GM18502 (cell line): Measurements from ENCODE around the gene CYBRD1.

Experiments
- ATAC-seq: cut with Tn5 transposase; IDR thresholded peaks from one replicate; pipeline ENCODE4 v1.9.1; 2021; ENCODE audit warnings: mild to moderate bottlenecking; ENCODE audit not compliant: unreplicated experiment, poor library complexity

CYBRD1 gene

DNA sequence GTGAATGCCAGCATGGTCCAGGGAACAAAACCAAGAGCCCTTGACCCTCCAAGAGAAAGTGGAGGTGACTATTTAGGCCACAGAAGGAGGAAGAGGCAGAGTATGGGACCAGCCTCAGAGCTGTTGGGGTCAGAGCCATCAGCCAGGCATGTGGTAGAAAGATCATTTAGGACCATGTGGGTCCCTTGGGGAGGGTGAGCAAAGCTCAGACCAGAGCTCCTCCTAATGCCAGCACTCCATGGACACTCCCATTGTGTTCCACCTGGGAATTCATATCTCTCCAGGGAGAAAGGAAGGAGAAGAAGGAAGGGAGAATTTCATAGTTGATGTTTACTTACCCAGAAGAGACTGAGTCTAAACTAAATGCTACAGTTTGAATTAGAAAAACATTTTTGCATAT is 73.2 kb downstream of the CYBRD1 start:
- no peak for ATAC-seq

DNA sequence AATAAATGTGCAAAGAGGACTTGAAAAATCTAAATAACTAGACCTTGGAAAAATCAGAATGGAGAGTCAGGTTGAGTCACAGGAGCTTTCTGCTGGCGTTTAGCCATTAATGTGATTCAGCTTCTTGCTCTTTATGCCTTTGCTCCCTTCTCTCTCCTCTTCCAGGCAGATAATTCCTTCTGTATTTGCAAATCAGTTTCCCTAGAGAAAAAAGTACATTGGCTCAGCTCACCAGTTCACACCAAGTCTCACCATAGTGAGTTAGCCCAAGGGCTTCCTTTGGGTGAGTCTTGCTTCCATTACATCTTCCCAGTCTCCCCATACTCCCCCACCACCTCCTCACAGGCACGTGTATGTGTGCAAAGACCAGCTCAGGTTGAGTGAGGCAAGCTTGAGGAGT is 73.6 kb downstream of the CYBRD1 start:
- ATAC-seq, result no peak

DNA sequence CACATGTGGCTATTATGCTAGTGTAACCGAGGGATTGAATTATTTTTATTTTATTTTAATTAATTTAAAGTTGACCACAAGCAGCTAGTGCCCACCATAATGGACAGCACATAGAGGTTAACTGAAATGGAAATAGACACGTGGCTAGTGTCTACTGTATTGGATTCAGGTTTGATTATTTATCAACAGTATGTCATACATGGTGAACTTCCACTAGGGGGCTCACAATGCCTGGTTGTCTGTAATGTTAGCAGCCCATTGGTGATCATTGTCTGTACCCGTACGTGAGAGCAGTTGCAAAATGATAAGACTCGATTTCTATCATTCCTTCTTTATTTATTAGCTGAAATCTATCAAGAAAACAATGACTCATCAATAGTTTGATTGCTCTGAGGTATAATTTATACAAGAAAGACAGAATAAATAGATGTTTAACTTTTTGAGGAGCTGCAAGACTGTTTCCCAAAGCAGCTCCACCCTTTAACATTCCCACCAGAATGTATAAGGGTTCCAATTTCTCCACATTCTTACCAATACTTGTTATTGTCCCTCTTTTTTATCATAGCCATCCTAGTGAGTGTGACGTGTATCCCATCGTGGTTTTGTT is 76.5 kb downstream of the CYBRD1 start:
- peak; percentile 94 for ATAC-seq

DNA sequence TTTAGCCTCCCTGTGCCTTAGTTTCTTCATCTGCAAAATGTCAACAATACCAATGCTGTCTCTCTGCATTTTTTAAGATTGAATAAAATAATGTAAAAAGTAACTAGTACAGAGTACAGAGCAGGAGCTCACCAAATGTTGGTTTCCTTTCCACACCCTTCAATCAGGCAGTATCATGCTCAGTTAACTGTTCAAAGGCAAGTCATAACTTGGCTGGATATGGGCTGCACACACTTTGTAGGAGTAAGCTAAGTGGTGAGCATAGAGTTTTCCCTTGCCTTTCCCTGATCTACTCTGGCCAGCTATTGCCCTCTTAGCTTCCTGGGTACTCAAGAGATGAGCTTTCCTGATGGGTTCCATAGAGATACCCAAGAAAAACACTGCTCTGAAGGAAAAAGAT is 77.9 kb downstream of the CYBRD1 start:
- no peak for ATAC-seq

DNA sequence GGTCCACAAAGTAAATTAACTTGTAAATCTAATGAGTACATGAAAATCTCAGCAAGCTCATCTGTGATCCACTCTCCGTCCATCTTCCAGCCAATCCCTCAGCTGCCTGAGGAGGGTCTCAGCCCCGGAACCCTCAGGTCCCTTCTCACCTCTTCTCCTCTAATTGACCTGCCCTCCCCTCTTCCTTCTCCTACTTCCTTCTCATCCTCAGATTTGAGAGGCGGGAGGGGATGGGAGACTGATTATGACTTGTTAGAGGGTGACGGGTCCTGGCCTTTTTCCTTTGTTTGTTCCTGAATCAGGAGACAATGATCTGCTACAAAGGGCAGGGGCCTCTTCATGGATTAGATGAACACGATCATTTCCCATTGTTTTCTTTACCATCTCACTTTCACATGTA is 80.1 kb downstream of the CYBRD1 start:
- ATAC-seq, result no peak
